NCI-H1436 treated with DMSO at 0.1 percent for 48 hours (cell line): ENCODE results near the gene BAK1.
"Not testable (repeated sequence)": the region's sequence is repeated elsewhere in the genome, so short reads cannot be mapped to it uniquely, and the experiment has no call there.

ENCODE experiments used
- DNase-seq: peaks from one replicate; lab custom pipeline; 2025; lab: John Stamatoyannopoulos, UW

The BAK1 gene

GRCh38 chr6:33607784-33608161 lies 27.7 kb upstream of the BAK1 start:
- no peak for DNase-seq

- DNase-seq: no peak
Measured at GRCh38 chr6:33607126-33607783, 27.2 kb upstream of the BAK1 start.

DNA sequence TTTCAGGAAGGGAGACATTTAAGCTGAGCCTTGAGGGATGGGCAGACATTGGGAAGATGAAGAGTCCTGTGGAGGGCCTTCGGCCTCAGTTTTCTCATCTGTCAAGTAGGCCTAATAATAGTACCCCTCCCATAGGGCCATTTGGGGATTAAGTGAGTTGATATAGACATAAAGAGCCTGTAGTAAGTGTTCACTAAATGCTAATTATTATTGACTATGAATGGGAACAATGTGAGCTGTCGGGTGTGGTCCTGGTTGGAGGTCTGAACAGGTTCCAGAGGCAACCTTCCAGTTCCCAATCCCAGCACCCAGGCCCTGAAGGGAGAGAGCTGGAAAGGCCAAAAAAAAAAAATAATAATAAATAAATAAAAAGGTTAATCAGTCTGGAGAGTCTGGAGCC lies 26.6 kb upstream of the BAK1 start:
- no peak for DNase-seq

- no peak for DNase-seq
Measured at GRCh38 chr6:33604941-33605854, 25.1 kb upstream of the BAK1 start.

- no peak for DNase-seq
Measured at GRCh38 chr6:33602180-33602579, 22.1 kb upstream of the BAK1 start.

GRCh38 chr6:33600761-33601160 lies 20.7 kb upstream of the BAK1 start:
- no peak for DNase-seq

DNA sequence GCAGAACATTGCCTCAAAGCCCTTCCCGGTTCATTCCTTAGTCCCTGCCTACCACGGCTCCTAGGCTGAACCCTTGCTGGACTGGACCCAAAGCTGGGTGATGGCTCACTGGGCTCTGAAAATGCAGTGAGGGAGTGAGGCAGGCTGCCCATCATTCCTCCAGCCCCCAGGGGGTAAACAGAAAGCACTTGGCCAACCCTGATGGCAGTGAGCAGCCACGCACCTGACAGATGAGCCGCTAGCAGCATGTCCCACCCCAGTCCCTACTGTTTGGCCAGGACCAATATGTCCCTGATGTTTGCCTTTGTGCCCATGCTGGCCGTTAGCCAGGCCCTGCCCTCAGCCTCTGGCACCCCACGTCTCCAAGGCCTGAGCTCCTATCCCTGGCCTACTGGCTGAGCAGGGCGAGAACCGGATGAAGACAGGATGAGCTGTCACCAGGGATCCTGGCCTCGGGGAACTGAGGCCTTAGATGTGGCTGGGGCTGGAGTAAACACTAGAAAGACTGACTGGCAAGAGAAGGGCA lies 19.4 kb upstream of the BAK1 start:
- DNase-seq: no peak

DNA sequence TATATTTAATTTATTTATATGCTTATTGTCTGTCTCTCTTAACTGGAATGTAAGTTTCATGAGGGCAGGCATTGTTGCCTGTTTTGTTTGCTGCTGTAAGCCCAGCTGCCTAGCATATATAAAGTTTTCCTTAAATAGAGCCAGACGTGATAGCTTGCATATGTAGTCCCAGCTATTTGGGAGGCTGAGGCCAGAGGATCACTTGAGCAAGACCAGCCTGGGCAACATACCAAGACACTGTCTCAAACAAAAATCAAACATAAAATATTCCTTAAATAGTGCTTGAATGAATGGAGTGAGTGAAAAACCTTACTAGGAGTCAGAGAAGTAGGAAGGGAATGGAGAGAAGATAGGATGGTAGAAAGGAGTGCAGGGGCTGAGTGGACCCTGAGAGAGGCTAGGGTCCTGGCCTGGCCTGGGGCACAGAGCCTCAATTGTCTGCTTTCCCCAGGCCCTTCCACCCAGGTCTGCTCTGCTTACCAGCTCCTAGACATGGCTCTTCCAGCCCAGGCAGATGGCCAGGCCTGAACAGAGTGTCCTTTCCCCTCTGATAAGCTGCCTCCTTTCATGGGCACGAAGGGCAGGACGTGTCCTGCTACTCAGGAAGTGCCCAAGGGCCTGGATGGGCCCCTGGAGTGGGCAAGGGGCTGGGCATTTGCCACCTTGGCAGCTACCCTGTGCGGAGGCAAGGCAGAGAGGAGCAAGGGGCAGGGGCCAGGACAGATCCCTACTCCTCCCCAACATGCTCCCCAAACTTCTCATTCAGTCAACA lies 17.7 kb upstream of the BAK1 start:
- DNase-seq: no peak

GRCh38 chr6:33596894-33597293 lies 16.8 kb upstream of the BAK1 start:
- not testable (repeated sequence) for DNase-seq

- DNase-seq: no peak
Measured at GRCh38 chr6:33595001-33595846, 15.1 kb upstream of the BAK1 start.

DNA sequence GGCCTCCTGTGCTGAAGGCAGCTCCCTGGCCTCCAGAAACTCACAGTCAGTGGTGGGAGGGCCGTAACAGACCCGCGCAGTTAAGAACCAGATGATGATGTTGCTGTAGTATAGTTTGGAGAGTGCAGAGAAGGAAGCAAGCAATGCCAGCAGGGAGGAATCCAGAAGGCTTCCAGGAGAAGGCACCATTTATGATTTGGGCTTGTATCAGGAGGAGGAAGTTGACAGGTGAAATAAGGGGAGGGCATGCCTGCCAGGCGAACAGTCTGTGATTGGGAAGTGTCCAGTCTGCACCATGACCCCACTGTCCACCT lies 13.3 kb upstream of the BAK1 start:
- DNase-seq: no peak

DNA sequence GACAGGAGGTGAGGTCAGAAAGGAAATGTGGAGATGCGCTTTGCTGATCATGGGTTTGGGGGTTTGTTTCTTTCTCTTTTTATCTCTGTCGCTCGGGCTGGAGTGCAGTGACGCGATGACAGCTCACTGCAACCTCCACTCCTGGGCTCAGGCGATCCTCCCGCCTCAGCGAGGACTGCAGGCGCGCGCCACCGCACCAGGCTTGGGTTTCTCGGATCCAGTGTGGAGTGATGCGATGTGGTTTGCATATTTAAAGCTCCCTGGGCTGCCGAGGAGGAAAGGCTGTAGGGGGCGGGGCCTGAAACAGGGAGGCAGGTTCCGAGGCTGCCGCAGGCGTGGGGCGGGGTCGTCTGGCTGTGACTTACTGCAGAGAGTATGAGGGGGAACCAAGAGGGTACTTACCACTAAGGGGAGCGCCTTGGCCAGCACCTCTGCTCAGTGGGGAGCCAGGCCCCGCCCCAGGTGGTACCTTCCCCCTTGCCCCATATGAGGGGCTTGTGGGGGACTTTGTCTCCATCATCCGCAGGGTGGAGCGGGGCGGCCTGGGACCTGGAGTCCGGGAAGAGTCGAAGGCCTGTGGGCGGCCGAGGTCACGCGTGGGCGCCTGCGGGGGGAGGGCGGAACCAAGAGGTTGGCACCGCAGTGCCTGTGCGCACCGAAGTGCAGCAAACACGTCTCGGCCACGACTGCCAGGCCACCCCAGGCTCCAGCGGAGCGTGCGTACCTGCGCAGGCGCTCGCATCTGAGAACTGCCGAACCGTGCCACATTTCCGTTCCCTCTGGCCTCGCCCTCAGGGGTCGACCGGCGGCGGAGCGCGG lies 12.7 kb upstream of the BAK1 start:
- DNase-seq: no peak

DNA sequence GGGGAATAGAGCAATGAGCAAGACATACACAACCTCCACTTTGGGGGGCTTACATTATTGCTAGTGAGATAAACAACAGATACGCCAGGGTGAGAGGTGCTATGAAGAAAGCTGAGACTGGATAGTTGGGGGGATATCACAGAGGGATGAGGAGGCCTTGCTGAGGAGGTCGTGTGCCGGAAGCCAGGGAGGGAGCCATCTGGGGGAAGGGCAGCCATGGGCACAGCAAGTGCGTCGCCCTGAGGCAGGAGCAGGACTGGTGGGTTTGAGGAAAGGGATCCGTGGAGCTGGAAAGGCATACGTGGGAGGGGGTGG lies 12.2 kb upstream of the BAK1 start:
- no peak for DNase-seq

DNA sequence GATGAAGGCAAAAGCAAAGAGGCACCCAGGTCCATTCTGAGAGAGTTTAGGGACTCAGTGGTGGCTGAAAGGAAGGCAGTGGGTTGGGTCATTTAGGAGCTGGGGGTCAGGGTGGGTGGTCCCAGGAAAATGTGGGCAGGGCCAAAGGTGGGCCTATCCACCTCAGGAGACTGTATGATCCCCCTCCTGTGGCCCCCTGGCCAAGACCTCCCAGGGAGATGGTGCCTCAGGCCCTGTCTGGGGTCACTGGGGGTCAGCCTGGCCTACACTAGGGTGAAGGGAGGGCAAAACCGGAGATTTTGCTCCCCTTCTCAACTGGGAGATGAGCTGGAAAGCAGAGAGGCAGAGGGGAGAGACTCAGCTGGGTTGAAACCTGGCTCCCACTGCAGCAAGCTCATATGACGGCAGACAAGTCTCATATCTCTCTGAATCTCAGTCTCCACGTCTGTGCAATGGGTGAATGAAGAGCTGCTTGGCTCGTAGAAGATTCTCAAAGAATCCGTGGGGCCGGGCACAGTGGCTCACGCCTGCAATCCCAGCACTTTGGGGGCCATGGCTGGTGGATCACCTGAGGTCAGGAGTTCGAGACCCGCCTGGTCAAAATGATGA lies 11.5 kb upstream of the BAK1 start:
- DNase-seq: no peak

DNA sequence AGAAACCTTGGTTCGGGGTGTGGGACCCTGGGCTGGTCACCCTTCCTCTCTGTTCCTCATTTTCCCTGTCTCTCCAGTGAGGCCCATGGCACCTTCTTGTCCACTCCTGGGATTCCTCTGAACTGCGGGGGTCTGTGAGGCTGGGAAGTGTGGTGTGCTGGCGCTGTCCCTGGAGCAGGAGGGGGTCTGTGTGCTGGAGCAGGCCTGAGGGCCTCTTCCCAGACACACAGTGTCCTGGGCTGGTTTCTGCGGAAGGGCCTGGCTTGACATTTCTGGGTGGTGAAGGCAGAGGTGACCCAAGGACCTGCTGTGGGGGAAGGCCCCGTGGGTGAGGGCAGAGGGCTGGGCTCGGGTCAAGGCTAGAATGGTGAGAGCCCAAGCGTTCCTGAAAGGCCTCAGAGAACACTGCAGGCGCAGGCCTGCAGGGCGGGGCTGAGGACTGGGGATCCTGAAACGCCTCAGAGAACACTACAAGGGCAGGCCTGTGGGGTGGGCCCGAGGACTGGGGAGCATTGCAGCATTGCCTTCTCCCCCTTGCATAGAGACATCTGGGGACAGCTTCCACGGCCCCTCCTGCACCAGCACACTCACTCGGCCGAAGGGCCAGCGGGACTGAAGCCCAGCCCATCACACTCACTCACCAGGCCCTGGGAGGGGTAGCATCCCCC lies 10.6 kb upstream of the BAK1 start:
- no peak for DNase-seq

DNA sequence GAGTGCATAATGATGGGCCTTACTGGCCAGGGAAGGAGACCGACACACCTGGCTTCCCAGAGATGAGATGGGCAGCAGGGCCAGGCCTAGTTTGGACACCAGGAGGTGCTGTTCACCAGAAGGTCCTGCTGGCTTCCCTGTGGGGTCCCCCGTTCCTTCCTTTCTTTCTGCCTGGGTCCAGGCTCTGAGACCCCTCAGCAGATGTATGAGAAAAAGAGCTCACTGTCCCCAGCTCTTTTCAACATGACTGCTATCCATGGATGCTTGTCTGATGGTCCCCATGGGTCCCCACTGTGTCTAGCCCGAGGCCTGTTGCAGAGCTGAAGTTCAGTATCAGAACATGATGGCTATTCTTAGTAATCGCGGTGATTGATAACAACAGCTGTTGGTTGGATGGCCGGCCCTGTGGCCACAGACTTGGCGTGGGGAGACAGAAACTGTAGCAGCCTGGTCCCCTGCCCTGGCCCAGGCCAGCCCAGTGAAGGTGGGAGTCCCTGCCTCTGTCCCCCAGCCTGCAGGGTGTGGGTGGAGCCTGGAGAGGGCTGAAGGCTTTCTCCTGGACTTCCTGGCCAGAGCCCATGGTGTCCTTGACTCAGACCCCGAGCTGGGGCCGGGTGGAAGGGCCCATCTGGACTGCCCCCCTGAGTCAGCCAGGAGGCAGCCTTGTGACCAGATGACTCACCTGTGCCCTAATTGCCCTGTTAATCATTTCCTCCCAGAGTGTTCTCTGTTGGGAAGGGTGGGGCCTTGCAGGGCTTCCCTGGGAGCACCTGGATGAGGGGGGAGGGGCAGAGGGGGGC lies 9.9 kb upstream of the BAK1 start:
- DNase-seq: no peak

DNA sequence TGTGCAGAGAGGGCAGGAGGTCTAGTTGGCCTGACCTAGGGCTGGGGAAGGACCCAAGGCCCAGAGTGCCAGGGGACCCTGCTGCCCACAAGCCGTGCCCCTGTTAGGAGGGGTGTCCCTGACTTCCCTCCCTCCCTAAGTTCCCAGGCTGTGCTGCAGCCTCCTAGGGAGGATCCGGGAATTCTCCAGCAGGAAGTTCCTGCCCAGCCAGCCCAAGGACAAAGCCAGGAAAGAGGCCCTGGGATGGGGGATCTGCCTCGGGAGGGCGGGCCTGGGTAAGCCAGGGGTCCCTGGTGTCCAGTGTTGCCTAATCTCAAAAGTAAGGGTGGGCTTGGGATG lies 9.3 kb upstream of the BAK1 start:
- DNase-seq: no peak

- DNase-seq: no peak
Measured at GRCh38 chr6:33588894-33589293, 8.8 kb upstream of the BAK1 start.

GRCh38 chr6:33587529-33587928 lies 7.5 kb upstream of the BAK1 start:
- DNase-seq: no peak
